ENCODE measurements around the gene TAF13. TPM values are rescaled to one million over a fixed set of nuclear protein-coding genes. Genes with fewer than 3 reads are reported as not detected.

The TAF13 gene
- total and polyA plus RNA-seq, 5 donors from 2014 or later, result 0.89 to 31.3 (median 2.1) TPM

DNA sequence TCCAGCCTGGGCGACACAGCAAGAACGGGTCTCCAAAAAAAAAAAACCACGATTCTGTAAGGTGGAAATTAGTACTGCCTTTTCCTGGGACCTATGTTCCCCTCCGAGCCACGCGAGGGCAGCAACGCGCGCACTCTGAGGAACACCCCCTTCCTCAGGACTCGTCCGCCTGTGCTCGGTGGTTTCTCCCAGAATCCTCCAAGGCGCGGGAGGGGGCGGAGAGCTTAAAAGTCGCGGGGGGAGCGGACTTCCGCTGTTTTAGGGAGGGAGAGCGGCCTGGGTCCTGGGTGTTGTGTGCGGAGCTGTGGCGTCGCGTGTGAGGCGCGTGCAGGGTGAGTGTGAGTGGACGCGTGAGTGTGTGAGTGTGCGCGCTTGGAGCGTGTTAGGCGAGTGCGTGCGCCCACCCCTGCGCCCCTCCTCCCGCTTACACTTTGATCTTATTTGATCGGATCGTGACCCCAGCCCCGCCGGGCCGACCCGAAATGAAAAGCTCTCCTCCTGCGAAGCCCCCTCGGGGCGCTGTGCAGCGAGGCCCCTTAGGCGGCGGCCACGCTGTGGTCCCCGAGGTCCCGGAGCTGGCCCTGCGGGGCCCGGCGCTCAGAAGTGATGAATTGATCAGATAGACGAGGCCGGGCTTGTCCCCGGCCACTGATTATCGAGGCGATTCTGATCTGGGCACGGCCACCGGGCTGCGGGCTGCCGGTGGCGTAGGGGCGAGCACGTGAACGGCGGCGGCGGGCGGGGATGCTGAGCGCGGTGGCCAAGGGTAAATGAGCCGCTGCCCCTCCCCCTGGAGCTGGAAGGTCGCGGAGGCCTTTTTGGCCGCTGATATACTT lies 24.4 kb upstream of the TAF13 start:
- DNase-seq, result peak; percentile 96 to 99 (median 97)
- peak overlapping the region; percentile 92 to 99 (median 97) for H3K4me3 Mint-ChIP-seq
- H3K27me3 ChIP-seq (ENCODE audit: control insufficient read depth, insufficient read depth, low read length), result no peaks in the 10 kb centered on the region
- peaks cover 14% of the 10 kb centered on the region for H3K36me3 ChIP-seq (ENCODE audit: control insufficient read depth, insufficient read depth, low read length)
- H3K4me1 ChIP-seq (ENCODE audit: control insufficient read depth, insufficient read depth, low read length, poor library complexity, severe bottlenecking), result peaks cover 14% of the 10 kb centered on the region
- H3K9me3 ChIP-seq (ENCODE audit: control insufficient read depth in 2 of 2, low read length in 2 of 2), result no peaks in the 10 kb centered on the region
- H3K4me3 ChIP-seq (ENCODE audit: low read depth, low read length), result peak overlapping the region; percentile 78
- peak; percentile 93 to 94 for ATAC-seq (ENCODE audit: low read depth in 2 of 2)
- H3K27me3 Mint-ChIP-seq, result peaks cover 4% of the 10 kb centered on the region
- H3K27ac ChIP-seq (ENCODE audit: insufficient read depth, low read length, poor library complexity, severe bottlenecking), result peak overlapping the region; percentile 90
- H3K9me3 Mint-ChIP-seq, result no peaks in the 10 kb centered on the region
- peaks cover 11% of the 10 kb centered on the region for H3K36me3 Mint-ChIP-seq
- H3K4me1 Mint-ChIP-seq, result peaks cover 2 to 28% (median 15%) of the 10 kb centered on the region in 4 donors
- peak overlapping the region; percentile 96 to 98 (median 98) for H3K27ac Mint-ChIP-seq

DNA sequence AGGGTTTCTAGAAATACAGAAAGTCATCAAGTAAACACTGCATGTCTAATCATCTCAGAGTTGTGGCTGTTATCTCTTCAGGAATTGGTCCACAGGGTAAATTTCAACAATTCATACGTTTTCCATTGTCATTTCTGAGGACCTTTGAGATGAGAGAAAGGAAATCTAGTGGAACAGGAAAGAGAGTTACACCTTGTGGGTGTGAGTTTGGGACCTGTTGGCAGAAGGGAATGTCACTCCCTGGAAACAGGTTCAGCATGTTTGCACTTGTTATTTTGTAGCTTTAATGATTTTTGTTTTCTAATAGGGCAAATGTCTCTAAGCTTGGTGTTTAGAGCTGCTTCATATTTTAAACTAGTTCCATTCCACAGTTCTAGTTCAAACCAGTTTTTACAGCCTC lies 20.3 kb upstream of the TAF13 start:
- Histone ChIP-seq H3K4me3 (ENCODE audit: low read depth, low read length) (no peak overlapping the region), H3K4me1 (ENCODE audit: control insufficient read depth, insufficient read depth, low read length, poor library complexity, severe bottlenecking) (peaks cover 32% of the 10 kb centered on the region), H3K36me3 (ENCODE audit: control insufficient read depth, insufficient read depth, low read length) (peaks cover 29% of the 10 kb centered on the region), H3K27me3 (ENCODE audit: control insufficient read depth, insufficient read depth, low read length) (no peaks in the 10 kb centered on the region), H3K9me3 (ENCODE audit: control insufficient read depth in 2 of 2, low read length in 2 of 2) (no peaks in the 10 kb centered on the region), H3K27ac (ENCODE audit: insufficient read depth, low read length, poor library complexity, severe bottlenecking) (no peak overlapping the region)
- DNase-seq (no peak), ATAC-seq (ENCODE audit: low read depth in 2 of 2) (no peak)
- no peaks in the 10 kb centered on the region for H3K9me3 Mint-ChIP-seq
- H3K4me1 Mint-ChIP-seq, result peaks cover 17 to 52% (median 32%) of the 10 kb centered on the region in 4 donors
- H3K4me3 Mint-ChIP-seq, result peak overlapping the region in 1 of 4 donors; percentile 47
- peaks cover 21% of the 10 kb centered on the region for H3K36me3 Mint-ChIP-seq
- H3K27me3 Mint-ChIP-seq, result peaks cover 4% of the 10 kb centered on the region
- no peak overlapping the region for H3K27ac Mint-ChIP-seq

DNA sequence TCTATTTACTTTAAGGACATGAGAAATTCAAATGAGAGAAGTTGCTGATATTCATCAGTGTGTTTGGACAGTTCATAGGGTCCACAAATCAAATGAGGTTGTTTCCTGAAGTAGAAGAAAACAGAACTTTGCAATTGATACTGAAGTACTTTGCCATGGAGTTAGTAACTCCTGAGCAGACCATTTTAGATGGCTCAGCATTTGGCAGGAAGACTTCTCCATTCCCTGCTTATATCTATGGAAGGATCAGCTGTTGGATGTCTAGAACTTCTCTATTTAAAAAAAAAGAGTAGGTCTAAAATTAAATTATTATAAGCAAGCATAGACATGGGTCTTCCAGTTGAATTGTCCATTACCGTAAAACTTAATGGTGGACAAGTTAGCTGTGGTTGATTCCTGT lies 19.8 kb upstream of the TAF13 start:
- Histone ChIP-seq H3K27me3 (ENCODE audit: control insufficient read depth, insufficient read depth, low read length) (no peaks in the 10 kb centered on the region), H3K4me1 (ENCODE audit: control insufficient read depth, insufficient read depth, low read length, poor library complexity, severe bottlenecking) (peaks cover 29% of the 10 kb centered on the region), H3K4me3 (ENCODE audit: low read depth, low read length) (no peak overlapping the region), H3K9me3 (ENCODE audit: control insufficient read depth in 2 of 2, low read length in 2 of 2) (no peaks in the 10 kb centered on the region), H3K36me3 (ENCODE audit: control insufficient read depth, insufficient read depth, low read length) (peaks cover 29% of the 10 kb centered on the region), H3K27ac (ENCODE audit: insufficient read depth, low read length, poor library complexity, severe bottlenecking) (no peak overlapping the region)
- Mint-ChIP-seq H3K9me3 (no peaks in the 10 kb centered on the region), H3K36me3 (peaks cover 21% of the 10 kb centered on the region), H3K4me1 (peaks cover 17 to 50% (median 35%) of the 10 kb centered on the region in 4 donors), H3K4me3 (peak overlapping the region in 1 of 4 donors; percentile 70), H3K27ac (no peak overlapping the region), H3K27me3 (peaks cover 4% of the 10 kb centered on the region)
- DNase-seq (no peak), ATAC-seq (ENCODE audit: low read depth in 2 of 2) (no peak)

DNA sequence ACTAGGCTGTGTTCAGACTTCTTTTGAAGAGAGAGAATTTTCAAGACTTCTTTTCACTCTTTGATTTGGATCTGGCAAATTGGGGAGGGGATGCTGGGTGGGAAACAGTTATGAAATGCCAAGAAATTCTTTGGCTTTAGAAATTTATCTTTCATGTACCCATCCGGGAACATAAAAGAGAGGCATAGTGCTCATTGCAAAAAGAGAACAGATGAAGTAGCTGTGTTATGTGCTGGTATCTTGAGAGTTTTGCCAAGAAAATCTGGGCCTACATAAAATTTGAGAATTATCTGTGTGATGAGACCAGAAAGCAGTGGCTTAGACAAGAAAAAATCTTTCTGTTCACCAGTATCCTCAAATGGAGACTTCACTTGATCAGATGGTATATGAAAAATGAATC lies 19.1 kb upstream of the TAF13 start:
- H3K27ac ChIP-seq (ENCODE audit: insufficient read depth, low read length, poor library complexity, severe bottlenecking), result no peak overlapping the region
- H3K4me3 Mint-ChIP-seq, result peak overlapping the region in 2 of 4 donors; percentile 1 to 70
- H3K27me3 ChIP-seq (ENCODE audit: control insufficient read depth, insufficient read depth, low read length), result no peaks in the 10 kb centered on the region
- H3K4me3 ChIP-seq (ENCODE audit: low read depth, low read length), result no peak overlapping the region
- no peaks in the 10 kb centered on the region for H3K9me3 Mint-ChIP-seq
- peaks cover 21% of the 10 kb centered on the region for H3K36me3 Mint-ChIP-seq
- H3K27ac Mint-ChIP-seq, result peak overlapping the region in 1 of 3 donors; percentile 43
- H3K4me1 Mint-ChIP-seq, result peaks cover 17 to 55% (median 38%) of the 10 kb centered on the region in 4 donors
- H3K27me3 Mint-ChIP-seq, result peaks cover 4% of the 10 kb centered on the region
- H3K36me3 ChIP-seq (ENCODE audit: control insufficient read depth, insufficient read depth, low read length), result peaks cover 29% of the 10 kb centered on the region
- H3K4me1 ChIP-seq (ENCODE audit: control insufficient read depth, insufficient read depth, low read length, poor library complexity, severe bottlenecking), result peaks cover 28% of the 10 kb centered on the region
- H3K9me3 ChIP-seq (ENCODE audit: control insufficient read depth in 2 of 2, low read length in 2 of 2), result no peaks in the 10 kb centered on the region
- DNase-seq, result no peak
- no peak for ATAC-seq (ENCODE audit: low read depth in 2 of 2)

DNA sequence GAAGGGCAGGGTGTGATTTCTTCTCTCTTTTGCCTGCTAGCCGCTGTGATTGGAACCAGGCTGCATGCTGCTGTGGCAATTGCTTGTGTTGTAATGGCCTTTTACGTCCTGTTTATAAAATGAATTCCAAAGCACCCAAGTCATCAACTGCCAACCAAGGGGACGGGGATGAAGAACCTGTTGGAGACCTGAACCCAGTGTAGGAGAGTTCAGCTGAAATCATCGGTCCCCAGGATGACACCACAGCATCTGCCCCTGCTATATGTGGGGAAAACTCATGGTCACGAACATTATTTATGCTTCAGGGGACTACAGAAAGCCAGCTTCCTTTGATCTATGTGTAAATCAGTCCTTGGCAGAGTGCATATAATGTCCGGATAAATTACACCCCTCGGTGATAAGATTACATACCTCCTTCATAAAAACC lies 18.6 kb upstream of the TAF13 start:
- Histone ChIP-seq H3K36me3 (ENCODE audit: control insufficient read depth, insufficient read depth, low read length) (peaks cover 29% of the 10 kb centered on the region), H3K27me3 (ENCODE audit: control insufficient read depth, insufficient read depth, low read length) (no peaks in the 10 kb centered on the region), H3K9me3 (ENCODE audit: control insufficient read depth in 2 of 2, low read length in 2 of 2) (no peaks in the 10 kb centered on the region), H3K27ac (ENCODE audit: insufficient read depth, low read length, poor library complexity, severe bottlenecking) (no peak overlapping the region), H3K4me3 (ENCODE audit: low read depth, low read length) (no peak overlapping the region), H3K4me1 (ENCODE audit: control insufficient read depth, insufficient read depth, low read length, poor library complexity, severe bottlenecking) (peaks cover 26% of the 10 kb centered on the region)
- no peak for DNase-seq
- peaks cover 17 to 56% (median 34%) of the 10 kb centered on the region in 4 donors for H3K4me1 Mint-ChIP-seq
- no peaks in the 10 kb centered on the region for H3K9me3 Mint-ChIP-seq
- peak overlapping the region in 1 of 4 donors; percentile 70 for H3K4me3 Mint-ChIP-seq
- H3K27ac Mint-ChIP-seq, result peak overlapping the region in 1 of 3 donors; percentile 26
- H3K27me3 Mint-ChIP-seq, result peaks cover 4% of the 10 kb centered on the region
- ATAC-seq (ENCODE audit: low read depth in 2 of 2), result no peak
- H3K36me3 Mint-ChIP-seq, result peaks cover 21% of the 10 kb centered on the region

DNA sequence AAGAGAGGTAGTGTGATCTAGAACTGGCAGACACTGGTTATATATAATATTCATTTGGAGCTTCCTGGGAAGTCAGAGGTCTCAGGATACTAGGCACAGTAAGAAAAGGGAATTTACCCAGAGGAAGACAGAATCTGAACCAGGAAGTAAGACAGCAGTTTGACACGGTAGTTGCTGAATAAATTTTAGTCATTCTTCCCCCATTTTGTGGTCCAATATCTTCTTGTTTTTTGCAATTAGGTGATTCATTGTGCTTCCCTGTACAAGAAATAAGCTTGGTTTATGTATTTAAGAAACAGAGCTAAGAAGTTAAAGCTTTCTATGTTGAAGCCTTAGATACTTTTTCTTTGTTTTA lies 16.0 kb upstream of the TAF13 start:
- Mint-ChIP-seq H3K36me3 (peaks cover 21% of the 10 kb centered on the region), H3K4me3 (peak overlapping the region; percentile 92 to 99 (median 96)), H3K9me3 (peaks cover 0 to 3% (median 0%) of the 10 kb centered on the region in 7 donors), H3K27me3 (no peaks in the 10 kb centered on the region), H3K27ac (peak overlapping the region; percentile 89 to 99 (median 98)), H3K4me1 (peaks cover 17 to 56% (median 34%) of the 10 kb centered on the region in 4 donors)
- H3K27me3 ChIP-seq (ENCODE audit: control insufficient read depth, insufficient read depth, low read length), result no peaks in the 10 kb centered on the region
- H3K36me3 ChIP-seq (ENCODE audit: control insufficient read depth, insufficient read depth, low read length), result peaks cover 29% of the 10 kb centered on the region
- H3K4me3 ChIP-seq (ENCODE audit: low read depth, low read length), result peak overlapping the region; percentile 91
- ATAC-seq (ENCODE audit: low read depth in 2 of 2), result no peak
- peaks cover 26% of the 10 kb centered on the region for H3K4me1 ChIP-seq (ENCODE audit: control insufficient read depth, insufficient read depth, low read length, poor library complexity, severe bottlenecking)
- peak overlapping the region; percentile 96 for H3K27ac ChIP-seq (ENCODE audit: insufficient read depth, low read length, poor library complexity, severe bottlenecking)
- H3K9me3 ChIP-seq (ENCODE audit: control insufficient read depth in 2 of 2, low read length in 2 of 2), result no peaks in the 10 kb centered on the region
- peak in 1 of 3 donors; percentile 34 for DNase-seq

DNA sequence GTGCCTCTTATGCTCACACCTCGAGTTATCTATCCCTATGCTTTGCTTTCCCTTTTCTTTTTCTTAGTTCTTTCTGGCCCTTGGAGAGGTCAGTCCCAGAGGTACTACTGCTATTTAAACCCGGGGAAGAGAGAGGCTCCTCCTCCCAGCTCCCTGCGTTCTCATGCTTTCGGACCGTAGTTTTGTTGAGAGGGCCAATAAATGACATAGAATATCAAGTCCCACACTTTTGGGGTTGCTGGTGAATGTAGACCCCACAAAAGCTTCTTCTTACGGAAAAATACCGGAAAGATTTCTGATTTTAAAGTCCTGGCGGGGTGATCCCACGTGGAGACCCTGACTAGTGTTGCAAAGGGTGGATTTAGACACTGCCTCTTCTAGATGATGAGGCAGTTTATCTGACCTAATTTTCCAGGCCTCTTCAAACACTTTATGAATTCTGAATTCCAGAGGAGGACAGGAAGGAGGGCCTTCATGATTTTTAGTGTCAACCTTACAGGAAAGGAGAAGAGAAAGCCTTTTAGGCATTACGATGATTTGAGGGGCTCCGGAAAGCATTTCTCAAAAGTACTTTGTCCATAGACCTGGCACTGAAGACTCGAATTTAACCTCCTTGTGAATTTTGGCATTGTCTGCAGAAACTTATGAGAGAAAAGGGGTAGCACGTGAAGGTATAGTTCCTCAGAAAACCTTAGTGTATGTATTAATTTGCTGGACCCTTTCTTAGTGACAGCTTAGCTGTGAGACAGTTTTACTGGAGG lies 15.5 kb upstream of the TAF13 start:
- no peaks in the 10 kb centered on the region for H3K27me3 Mint-ChIP-seq
- DNase-seq (no peak), ATAC-seq (ENCODE audit: low read depth in 2 of 2) (peak in 1 of 2 donors; percentile 6)
- H3K4me1 Mint-ChIP-seq, result peaks cover 17 to 56% (median 34%) of the 10 kb centered on the region in 4 donors
- Histone ChIP-seq H3K27me3 (ENCODE audit: control insufficient read depth, insufficient read depth, low read length) (no peaks in the 10 kb centered on the region), H3K27ac (ENCODE audit: insufficient read depth, low read length, poor library complexity, severe bottlenecking) (peak overlapping the region; percentile 96), H3K4me1 (ENCODE audit: control insufficient read depth, insufficient read depth, low read length, poor library complexity, severe bottlenecking) (peaks cover 26% of the 10 kb centered on the region), H3K36me3 (ENCODE audit: control insufficient read depth, insufficient read depth, low read length) (peaks cover 25% of the 10 kb centered on the region), H3K4me3 (ENCODE audit: low read depth, low read length) (peak overlapping the region; percentile 91), H3K9me3 (ENCODE audit: control insufficient read depth in 2 of 2, low read length in 2 of 2) (no peaks in the 10 kb centered on the region)
- H3K4me3 Mint-ChIP-seq, result peak overlapping the region; percentile 92 to 99 (median 96)
- H3K36me3 Mint-ChIP-seq, result peaks cover 18% of the 10 kb centered on the region
- peak overlapping the region; percentile 98 to 99 (median 99) for H3K27ac Mint-ChIP-seq
- H3K9me3 Mint-ChIP-seq, result peaks cover 0 to 3% (median 0%) of the 10 kb centered on the region in 7 donors
